ENCODE data around the gene SCARB2. TPM values are rescaled to one million over a fixed set of nuclear protein-coding genes. Genes with fewer than 3 reads are reported as not detected.

Gene SCARB2, protein sequence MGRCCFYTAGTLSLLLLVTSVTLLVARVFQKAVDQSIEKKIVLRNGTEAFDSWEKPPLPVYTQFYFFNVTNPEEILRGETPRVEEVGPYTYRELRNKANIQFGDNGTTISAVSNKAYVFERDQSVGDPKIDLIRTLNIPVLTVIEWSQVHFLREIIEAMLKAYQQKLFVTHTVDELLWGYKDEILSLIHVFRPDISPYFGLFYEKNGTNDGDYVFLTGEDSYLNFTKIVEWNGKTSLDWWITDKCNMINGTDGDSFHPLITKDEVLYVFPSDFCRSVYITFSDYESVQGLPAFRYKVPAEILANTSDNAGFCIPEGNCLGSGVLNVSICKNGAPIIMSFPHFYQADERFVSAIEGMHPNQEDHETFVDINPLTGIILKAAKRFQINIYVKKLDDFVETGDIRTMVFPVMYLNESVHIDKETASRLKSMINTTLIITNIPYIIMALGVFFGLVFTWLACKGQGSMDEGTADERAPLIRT
- 100 to 1,000 TPM in 1 of 4 donors, 10 to 100 TPM in 3; 27.7 to 247 (median 47.9) TPM for polyA plus RNA-seq
- long read RNA-seq, donor 1, full-length matches to known transcripts, result 86 of 107 reads
- long read RNA-seq, donor 1, partial matches to known transcripts, result 14 of 107 reads
- long read RNA-seq, donor 1, other reads (novel, unspliced or antisense), result 7 of 107 reads
- long read RNA-seq, donor 2, full-length matches to known transcripts, result 27 of 27 reads
- long read RNA-seq, donor 2, partial matches to known transcripts, result 0 of 27 reads
- long read RNA-seq, donor 2, other reads (novel, unspliced or antisense), result 0 of 27 reads
- long read RNA-seq, donor 3, full-length matches to known transcripts, result 29 of 38 reads
- long read RNA-seq, donor 3, partial matches to known transcripts, result 9 of 38 reads
- long read RNA-seq, donor 3, other reads (novel, unspliced or antisense), result 0 of 38 reads
- long read RNA-seq, donor 4, full-length matches to known transcripts, result 3 of 3 reads
- long read RNA-seq, donor 4, partial matches to known transcripts, result 0 of 3 reads
- long read RNA-seq, donor 4, other reads (novel, unspliced or antisense), result 0 of 3 reads
- long read RNA-seq, donor 5, full-length matches to known transcripts, result 6 of 6 reads
- long read RNA-seq, donor 5, partial matches to known transcripts, result 0 of 6 reads
- long read RNA-seq, donor 5, other reads (novel, unspliced or antisense), result 0 of 6 reads
- long read RNA-seq, donor 6, full-length matches to known transcripts, result 53 of 53 reads
- long read RNA-seq, donor 6, partial matches to known transcripts, result 0 of 53 reads
- long read RNA-seq, donor 6, other reads (novel, unspliced or antisense), result 0 of 53 reads
- long read RNA-seq, donor 7, full-length matches to known transcripts, result 44 of 44 reads
- long read RNA-seq, donor 7, partial matches to known transcripts, result 0 of 44 reads
- long read RNA-seq, donor 7, other reads (novel, unspliced or antisense), result 0 of 44 reads
- long read RNA-seq, donor 8, full-length matches to known transcripts, result 7 of 7 reads
- long read RNA-seq, donor 8, partial matches to known transcripts, result 0 of 7 reads
- long read RNA-seq, donor 8, other reads (novel, unspliced or antisense), result 0 of 7 reads
- long read RNA-seq, donor 9, full-length matches to known transcripts, result 7 of 7 reads
- long read RNA-seq, donor 9, partial matches to known transcripts, result 0 of 7 reads
- long read RNA-seq, donor 9, other reads (novel, unspliced or antisense), result 0 of 7 reads
- long read RNA-seq, donor 10, full-length matches to known transcripts, result 62 of 62 reads
- long read RNA-seq, donor 10, partial matches to known transcripts, result 0 of 62 reads
- long read RNA-seq, donor 10, other reads (novel, unspliced or antisense), result 0 of 62 reads

DNA sequence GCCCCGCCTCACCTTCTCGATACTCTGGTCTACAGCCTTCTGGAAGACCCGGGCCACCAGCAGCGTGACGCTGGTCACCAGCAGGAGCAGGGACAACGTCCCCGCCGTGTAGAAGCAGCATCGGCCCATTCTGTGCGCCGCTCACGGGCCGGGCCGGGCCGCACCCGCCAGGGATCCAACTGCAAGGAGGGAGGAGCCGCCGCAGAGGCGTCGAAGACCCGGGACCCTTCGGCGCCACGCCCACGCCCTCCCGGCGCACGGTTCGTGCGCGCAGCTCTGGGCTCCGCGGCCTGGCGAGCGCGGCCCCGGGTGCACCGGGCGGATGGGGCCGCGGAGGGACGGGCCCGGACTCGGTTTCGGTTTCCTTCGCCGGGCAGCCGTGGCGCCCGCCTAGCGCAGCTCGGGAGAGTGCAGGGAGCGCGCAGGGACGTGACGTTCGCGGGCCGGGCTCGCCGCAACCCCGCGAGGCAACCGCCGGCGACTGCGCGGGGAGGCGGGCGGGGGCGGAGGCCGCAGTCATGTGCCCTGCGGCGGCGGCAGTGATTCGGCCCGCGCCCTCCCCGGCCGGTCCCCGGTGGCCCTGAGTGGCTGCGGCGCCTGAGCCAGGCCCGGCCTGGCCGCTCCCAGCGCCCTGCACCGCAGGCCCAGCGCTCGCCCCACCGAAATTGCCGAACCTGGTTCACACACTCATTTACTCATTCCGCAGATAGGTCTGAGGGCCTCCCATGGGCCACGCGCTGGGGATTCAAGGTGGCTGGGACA, at the start of gene SCARB2:
Gene SCARB2 (minus strand): TSS at position 410 of the 762 bp plus-strand sequence. CDS start 281 bp downstream, at position 129.
- Histone ChIP-seq H3K27ac (ENCODE audit: low read depth in 1 of 3, low read length in 2 of 3) (peak within 1 kb of the TSS; percentile 94 to 98 (median 98)), H3K9me3 (ENCODE audit: control insufficient read depth in 2 of 2, insufficient read depth in 1 of 2, low read depth in 1 of 2, low read length in 1 of 2) (no peaks in the 10 kb centered on the region), H3K27me3 (ENCODE audit: control insufficient read depth in 3 of 3, insufficient read depth in 3 of 3, low read length in 3 of 3) (no peaks in the 10 kb centered on the region), H3K4me1 (ENCODE audit: control insufficient read depth in 3 of 3, insufficient read depth in 2 of 3, low read depth in 1 of 3, low read length in 2 of 3) (peaks cover 7 to 60% (median 21%) of the 10 kb centered on the region in 3 donors), H3K36me3 (ENCODE audit: control insufficient read depth in 3 of 3, insufficient read depth in 2 of 3, low read depth in 1 of 3, low read length in 3 of 3) (peaks cover 0 to 11% (median 0%) of the 10 kb centered on the region in 3 donors), H3K4me3 (ENCODE audit: low read depth in 1 of 3, low read length in 3 of 3) (peak within 1 kb of the TSS; percentile 61 to 86 (median 75))
- peak; percentile 91 to 96 for DNase-seq
- 0% methylated on average over 78 to 94 of the region's 94 CpGs for WGBS, 3 donors
- no peak for FAIRE-seq

DNA sequence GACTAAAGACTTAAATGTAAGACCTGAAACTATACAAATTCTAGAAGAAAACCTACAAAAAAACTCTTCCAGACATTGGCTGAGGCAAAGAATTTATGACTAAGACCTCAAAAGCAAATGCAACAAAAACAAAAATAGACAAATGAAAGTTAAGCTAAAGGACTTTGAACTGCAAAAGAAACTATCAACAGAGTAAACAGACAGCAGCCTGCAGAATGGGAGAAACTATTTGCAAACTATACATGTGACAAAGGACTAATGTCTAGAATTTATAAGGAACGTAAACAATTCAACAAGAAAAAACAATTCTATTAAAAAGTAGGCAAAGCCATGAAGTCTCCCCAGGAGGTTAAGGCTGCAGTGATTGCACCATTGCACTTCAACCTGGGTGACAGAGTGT, 46.9 kb upstream of the SCARB2 start:
- peaks cover 0 to 12% (median 0%) of the 10 kb centered on the region in 3 donors for H3K4me1 ChIP-seq (ENCODE audit: control insufficient read depth in 3 of 3, insufficient read depth in 2 of 3, low read depth in 1 of 3, low read length in 2 of 3)
- 21 to 72% (median 62%) methylated on average over 1 of the region's 1 CpG for WGBS, 3 donors
- H3K4me3 ChIP-seq (ENCODE audit: low read depth in 1 of 3, low read length in 3 of 3), result no peak overlapping the region
- no peaks in the 10 kb centered on the region for H3K9me3 ChIP-seq (ENCODE audit: control insufficient read depth in 2 of 2, insufficient read depth in 1 of 2, low read depth in 1 of 2, low read length in 1 of 2)
- H3K27me3 ChIP-seq (ENCODE audit: control insufficient read depth in 3 of 3, insufficient read depth in 3 of 3, low read length in 3 of 3), result no peaks in the 10 kb centered on the region
- no peak for DNase-seq
- H3K36me3 ChIP-seq (ENCODE audit: control insufficient read depth in 3 of 3, insufficient read depth in 2 of 3, low read depth in 1 of 3, low read length in 3 of 3), result peaks cover 0 to 14% (median 0%) of the 10 kb centered on the region in 3 donors
- no peak overlapping the region for H3K27ac ChIP-seq (ENCODE audit: low read depth in 1 of 3, low read length in 2 of 3)
- no peak for FAIRE-seq

DNA sequence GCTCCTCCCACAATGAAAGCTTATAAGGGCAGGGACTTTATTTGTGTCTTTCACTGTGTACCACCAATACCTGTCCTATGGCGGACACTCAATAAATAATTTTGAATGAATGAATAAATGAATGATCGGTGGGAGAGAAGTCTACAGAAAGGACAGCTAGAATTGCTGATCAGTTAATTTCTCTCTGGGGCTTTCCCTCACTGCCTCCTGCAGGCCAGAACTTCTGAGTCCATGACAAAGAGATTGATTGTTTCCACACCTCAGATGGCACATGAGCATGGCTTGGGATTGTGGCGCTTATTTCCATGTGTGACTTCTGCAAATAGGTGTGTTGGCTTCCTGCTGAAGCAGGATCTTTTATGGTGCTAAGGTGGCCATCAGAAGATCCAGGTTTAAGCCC, 44.2 kb upstream of the SCARB2 start:
- 93 to 97% (median 94%) methylated on average over 3 of the region's 3 CpGs for WGBS, 3 donors
- no peak overlapping the region for H3K4me3 ChIP-seq (ENCODE audit: low read depth in 1 of 3, low read length in 3 of 3)
- no peak overlapping the region for H3K27ac ChIP-seq (ENCODE audit: low read depth in 1 of 3, low read length in 2 of 3)
- H3K27me3 ChIP-seq (ENCODE audit: control insufficient read depth in 3 of 3, insufficient read depth in 3 of 3, low read length in 3 of 3), result no peaks in the 10 kb centered on the region
- FAIRE-seq (no peak), DNase-seq (no peak)
- H3K4me1 ChIP-seq (ENCODE audit: control insufficient read depth in 3 of 3, insufficient read depth in 2 of 3, low read depth in 1 of 3, low read length in 2 of 3), result peaks cover 0 to 12% (median 0%) of the 10 kb centered on the region in 3 donors
- H3K36me3 ChIP-seq (ENCODE audit: control insufficient read depth in 3 of 3, insufficient read depth in 2 of 3, low read depth in 1 of 3, low read length in 3 of 3), result peaks cover 0 to 3% (median 0%) of the 10 kb centered on the region in 3 donors
- no peaks in the 10 kb centered on the region for H3K9me3 ChIP-seq (ENCODE audit: control insufficient read depth in 2 of 2, insufficient read depth in 1 of 2, low read depth in 1 of 2, low read length in 1 of 2)

DNA sequence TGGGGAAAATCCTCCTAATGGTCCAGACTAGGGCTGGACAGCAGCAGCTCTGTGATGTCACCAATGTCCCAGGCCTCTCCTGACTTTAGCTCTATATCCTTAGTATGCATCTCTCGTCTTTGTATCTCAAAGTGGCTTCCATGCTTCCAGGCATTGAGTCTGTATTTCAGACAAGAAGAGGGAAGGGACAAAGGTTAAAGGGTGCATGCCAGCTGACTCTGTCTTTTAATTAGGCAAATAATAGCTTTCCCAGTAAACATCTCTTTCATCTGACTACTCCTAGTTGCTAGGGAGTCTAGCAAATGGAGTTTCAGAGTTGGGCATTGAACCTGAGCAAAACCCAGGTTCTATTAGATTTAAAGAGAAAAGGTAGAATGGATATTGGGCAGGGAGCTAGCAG, 43.3 kb upstream of the SCARB2 start:
- Histone ChIP-seq H3K4me3 (ENCODE audit: low read depth in 1 of 3, low read length in 3 of 3) (no peak overlapping the region), H3K27me3 (ENCODE audit: control insufficient read depth in 3 of 3, insufficient read depth in 3 of 3, low read length in 3 of 3) (peaks cover 0 to 3% (median 0%) of the 10 kb centered on the region in 3 donors), H3K4me1 (ENCODE audit: control insufficient read depth in 3 of 3, insufficient read depth in 2 of 3, low read depth in 1 of 3, low read length in 2 of 3) (peaks cover 0 to 12% (median 0%) of the 10 kb centered on the region in 3 donors), H3K36me3 (ENCODE audit: control insufficient read depth in 3 of 3, insufficient read depth in 2 of 3, low read depth in 1 of 3, low read length in 3 of 3) (peaks cover 0 to 3% (median 0%) of the 10 kb centered on the region in 3 donors), H3K27ac (ENCODE audit: low read depth in 1 of 3, low read length in 2 of 3) (no peak overlapping the region), H3K9me3 (ENCODE audit: control insufficient read depth in 2 of 2, insufficient read depth in 1 of 2, low read depth in 1 of 2, low read length in 1 of 2) (no peaks in the 10 kb centered on the region)
- WGBS, 3 donors, result 24 to 62% (median 31%) methylated on average over 1 of the region's 1 CpG
- DNase-seq (peak in 1 of 2 donors; percentile 42), FAIRE-seq (no peak)

DNA sequence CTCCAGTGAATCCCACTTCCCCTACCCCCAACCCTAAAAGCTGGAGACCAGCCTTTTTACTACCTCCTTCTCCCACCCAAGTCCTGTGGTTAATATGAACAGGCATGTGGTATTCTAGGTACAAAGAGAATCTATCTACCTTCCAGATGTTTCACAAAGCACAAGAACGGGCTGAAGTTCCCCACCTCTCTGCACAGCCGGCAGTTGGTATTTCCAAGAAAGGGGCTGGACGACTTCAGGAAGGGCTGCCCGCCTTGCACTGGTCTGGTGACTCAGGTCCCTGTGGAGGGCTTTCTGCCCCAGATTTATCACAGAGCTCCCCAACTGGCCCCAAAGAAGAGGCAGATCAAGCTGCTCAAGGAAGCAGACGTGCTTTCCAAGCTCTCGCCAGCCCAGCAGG, 42.4 kb upstream of the SCARB2 start:
- 76 to 95% (median 84%) methylated on average over 6 of the region's 6 CpGs for WGBS, 3 donors
- no peak overlapping the region for H3K4me3 ChIP-seq (ENCODE audit: low read depth in 1 of 3, low read length in 3 of 3)
- no peaks in the 10 kb centered on the region for H3K9me3 ChIP-seq (ENCODE audit: control insufficient read depth in 2 of 2, insufficient read depth in 1 of 2, low read depth in 1 of 2, low read length in 1 of 2)
- FAIRE-seq (no peak), DNase-seq (no peak)
- no peak overlapping the region for H3K27ac ChIP-seq (ENCODE audit: low read depth in 1 of 3, low read length in 2 of 3)
- peaks cover 0 to 3% (median 0%) of the 10 kb centered on the region in 3 donors for H3K36me3 ChIP-seq (ENCODE audit: control insufficient read depth in 3 of 3, insufficient read depth in 2 of 3, low read depth in 1 of 3, low read length in 3 of 3)
- H3K4me1 ChIP-seq (ENCODE audit: control insufficient read depth in 3 of 3, insufficient read depth in 2 of 3, low read depth in 1 of 3, low read length in 2 of 3), result peaks cover 0 to 12% (median under 1%) of the 10 kb centered on the region in 3 donors
- peaks cover 0 to 4% (median under 1%) of the 10 kb centered on the region in 3 donors for H3K27me3 ChIP-seq (ENCODE audit: control insufficient read depth in 3 of 3, insufficient read depth in 3 of 3, low read length in 3 of 3)

DNA sequence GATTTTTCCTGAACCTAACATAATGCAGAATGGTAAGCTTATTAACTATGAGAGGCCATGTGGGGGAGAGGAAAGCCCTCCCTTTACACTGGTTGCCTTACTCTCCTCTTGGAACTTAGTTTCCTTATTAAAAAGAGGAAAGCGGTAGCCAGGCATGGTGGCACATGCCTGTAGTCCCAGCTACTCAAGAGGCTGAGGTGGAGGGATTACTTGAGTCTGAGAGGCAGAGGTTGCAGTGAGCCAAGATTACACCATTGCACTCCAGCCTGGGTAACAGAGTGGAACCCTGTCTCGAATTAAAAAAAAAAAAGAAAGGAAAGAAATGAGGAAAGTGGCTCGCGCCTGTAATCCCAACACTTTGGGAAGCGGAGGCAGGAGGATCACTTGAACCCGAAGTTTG, 39.9 kb upstream of the SCARB2 start:
- no peak for FAIRE-seq
- WGBS, 3 donors, result 80 to 83% (median 80%) methylated on average over 6 of the region's 6 CpGs
- Histone ChIP-seq H3K4me1 (ENCODE audit: control insufficient read depth in 3 of 3, insufficient read depth in 2 of 3, low read depth in 1 of 3, low read length in 2 of 3) (peaks cover 0 to 12% (median 2%) of the 10 kb centered on the region in 3 donors), H3K4me3 (ENCODE audit: low read depth in 1 of 3, low read length in 3 of 3) (no peak overlapping the region), H3K27me3 (ENCODE audit: control insufficient read depth in 3 of 3, insufficient read depth in 3 of 3, low read length in 3 of 3) (peaks cover 0 to 4% (median 2%) of the 10 kb centered on the region in 3 donors), H3K36me3 (ENCODE audit: control insufficient read depth in 3 of 3, insufficient read depth in 2 of 3, low read depth in 1 of 3, low read length in 3 of 3) (peaks cover 0 to 3% (median 0%) of the 10 kb centered on the region in 3 donors), H3K27ac (ENCODE audit: low read depth in 1 of 3, low read length in 2 of 3) (no peak overlapping the region), H3K9me3 (ENCODE audit: control insufficient read depth in 2 of 2, insufficient read depth in 1 of 2, low read depth in 1 of 2, low read length in 1 of 2) (no peaks in the 10 kb centered on the region)
- no peak for DNase-seq

DNA sequence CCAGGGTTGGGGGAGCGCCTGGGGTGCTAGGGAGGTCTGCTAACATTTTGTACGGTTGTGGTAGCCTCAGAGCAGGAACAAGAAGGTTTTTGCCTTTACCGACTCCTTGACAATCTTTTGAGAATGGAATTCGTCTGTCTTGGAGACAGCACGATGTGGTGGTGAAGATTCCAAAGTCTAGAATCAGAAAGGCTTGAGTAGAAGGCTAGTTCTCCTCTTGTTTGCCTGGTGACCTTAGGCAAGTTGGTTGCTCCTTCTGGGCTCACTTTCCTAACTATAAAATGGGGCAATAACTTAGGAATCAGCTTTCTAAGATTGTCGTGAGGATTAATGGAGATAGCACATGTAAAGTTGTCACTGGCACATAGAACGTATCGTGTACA, 38.6 kb upstream of the SCARB2 start:
- H3K9me3 ChIP-seq (ENCODE audit: control insufficient read depth in 2 of 2, insufficient read depth in 1 of 2, low read depth in 1 of 2, low read length in 1 of 2), result no peaks in the 10 kb centered on the region
- DNase-seq (no peak), FAIRE-seq (no peak)
- H3K27me3 ChIP-seq (ENCODE audit: control insufficient read depth in 3 of 3, insufficient read depth in 3 of 3, low read length in 3 of 3), result peaks cover 0 to 4% (median 2%) of the 10 kb centered on the region in 3 donors
- H3K36me3 ChIP-seq (ENCODE audit: control insufficient read depth in 3 of 3, insufficient read depth in 2 of 3, low read depth in 1 of 3, low read length in 3 of 3), result peaks cover 0 to 3% (median 0%) of the 10 kb centered on the region in 3 donors
- peaks cover 0 to 7% (median 2%) of the 10 kb centered on the region in 3 donors for H3K4me1 ChIP-seq (ENCODE audit: control insufficient read depth in 3 of 3, insufficient read depth in 2 of 3, low read depth in 1 of 3, low read length in 2 of 3)
- peak overlapping the region in 1 of 3 donors; percentile 68 for H3K4me3 ChIP-seq (ENCODE audit: low read depth in 1 of 3, low read length in 3 of 3)
- WGBS, 3 donors, result 84 to 91% (median 88%) methylated on average over 8 of the region's 8 CpGs
- peak overlapping the region in 1 of 3 donors; percentile 58 for H3K27ac ChIP-seq (ENCODE audit: low read depth in 1 of 3, low read length in 2 of 3)

All from small intestine (tissue), 16 donors.